ENCODE measurements around the gene EFNA4.

EFNA4 gene

GRCh38 chr1:155022136-155022926 is 41.2 kb upstream of the EFNA4 start:
- no peak for TF ChIP-seq POLR2AphosphoS5 (IDR thresholded peaks at IDR 0.05; ENCODE audit: low read depth, low read length)
- no peak for TF ChIP-seq SIN3A (IDR thresholded peaks at IDR 0.05; ENCODE audit: borderline replicate concordance, insufficient read depth, low read length)
- no peak for TF ChIP-seq REST (IDR thresholded peaks at IDR 0.05; ENCODE audit: insufficient read depth in 1 of 2, low read depth in 2 of 2, low read length in 2 of 2)
- TF ChIP-seq FOXP2 (optimal IDR thresholded peaks at IDR 0.05; ENCODE audit: borderline replicate concordance, extremely low read depth, extremely low read length, insufficient read depth) = no peak
- no peak for TF ChIP-seq TAF1 (IDR thresholded peaks at IDR 0.05; ENCODE audit: borderline replicate concordance, insufficient read depth, low read length)

DNA sequence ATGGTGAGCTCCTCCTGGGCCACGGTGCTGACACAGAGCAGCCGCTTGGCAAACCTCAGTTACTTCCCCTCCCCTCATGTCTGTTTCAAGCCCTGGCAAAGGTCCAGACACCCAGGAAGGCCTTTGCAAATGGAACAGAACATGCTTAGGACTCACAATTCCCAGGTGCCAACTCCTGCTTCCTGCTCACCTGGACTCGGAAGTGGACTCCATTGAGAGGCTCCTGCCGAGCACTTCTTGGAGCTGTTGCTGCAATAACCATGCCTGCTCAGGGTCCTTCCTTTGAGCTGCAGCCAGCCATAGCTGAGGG is 40.7 kb upstream of the EFNA4 start:
- TF ChIP-seq SIN3A (IDR thresholded peaks at IDR 0.05; ENCODE audit: borderline replicate concordance, insufficient read depth, low read length) (no peak), REST (IDR thresholded peaks at IDR 0.05; ENCODE audit: insufficient read depth in 1 of 2, low read depth in 2 of 2, low read length in 2 of 2) (no peak), TAF1 (IDR thresholded peaks at IDR 0.05; ENCODE audit: borderline replicate concordance, insufficient read depth, low read length) (no peak), FOXP2 (optimal IDR thresholded peaks at IDR 0.05; ENCODE audit: borderline replicate concordance, extremely low read depth, extremely low read length, insufficient read depth) (no peak), POLR2AphosphoS5 (IDR thresholded peaks at IDR 0.05; ENCODE audit: low read depth, low read length) (no peak)

DNA sequence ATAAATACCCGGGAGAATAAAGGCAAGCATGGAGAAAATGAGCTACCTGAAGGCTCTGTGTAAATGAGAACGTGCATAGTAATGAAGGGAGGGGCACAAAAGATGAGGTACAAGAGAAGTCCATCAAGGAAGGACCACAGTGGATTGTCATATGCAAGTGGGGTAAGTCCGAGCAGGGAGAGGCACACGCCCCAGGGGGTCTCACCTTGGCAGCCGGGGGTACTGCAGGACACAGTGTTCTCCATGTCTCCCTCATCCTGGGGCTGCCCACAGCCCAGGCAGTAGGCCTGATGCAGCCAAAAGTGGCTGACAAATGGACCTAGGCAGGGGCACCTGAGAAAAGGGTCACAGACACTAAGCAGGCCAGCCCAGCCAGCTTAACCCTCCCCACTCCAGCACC is 39.9 kb upstream of the EFNA4 start:
- TF ChIP-seq POLR2AphosphoS5 (IDR thresholded peaks at IDR 0.05; ENCODE audit: low read depth, low read length) = no peak
- no peak for TF ChIP-seq TAF1 (IDR thresholded peaks at IDR 0.05; ENCODE audit: borderline replicate concordance, insufficient read depth, low read length)
- TF ChIP-seq SIN3A (IDR thresholded peaks at IDR 0.05; ENCODE audit: borderline replicate concordance, insufficient read depth, low read length) = no peak
- no peak for TF ChIP-seq FOXP2 (optimal IDR thresholded peaks at IDR 0.05; ENCODE audit: borderline replicate concordance, extremely low read depth, extremely low read length, insufficient read depth)
- TF ChIP-seq REST (IDR thresholded peaks at IDR 0.05; ENCODE audit: insufficient read depth in 1 of 2, low read depth in 2 of 2, low read length in 2 of 2) = no peak

GRCh38 chr1:155024315-155024714 is 39.2 kb upstream of the EFNA4 start:
- TF ChIP-seq REST (IDR thresholded peaks at IDR 0.05; ENCODE audit: insufficient read depth in 1 of 2, low read depth in 2 of 2, low read length in 2 of 2) (no peak), TAF1 (IDR thresholded peaks at IDR 0.05; ENCODE audit: borderline replicate concordance, insufficient read depth, low read length) (no peak), POLR2AphosphoS5 (IDR thresholded peaks at IDR 0.05; ENCODE audit: low read depth, low read length) (no peak), FOXP2 (optimal IDR thresholded peaks at IDR 0.05; ENCODE audit: borderline replicate concordance, extremely low read depth, extremely low read length, insufficient read depth) (no peak), SIN3A (IDR thresholded peaks at IDR 0.05; ENCODE audit: borderline replicate concordance, insufficient read depth, low read length) (no peak)

Measured in PFSK-1 (cell line).